GM21717 (cell line): ENCODE results near the gene FNBP1.

Source experiments
- ATAC-seq: cut with Tn5 transposase; IDR thresholded peaks from one replicate; pipeline ENCODE4 v1.9.1; 2021; ENCODE audit warnings: mild to moderate bottlenecking, moderate library complexity; ENCODE audit not compliant: unreplicated experiment

FNBP1 gene

DNA sequence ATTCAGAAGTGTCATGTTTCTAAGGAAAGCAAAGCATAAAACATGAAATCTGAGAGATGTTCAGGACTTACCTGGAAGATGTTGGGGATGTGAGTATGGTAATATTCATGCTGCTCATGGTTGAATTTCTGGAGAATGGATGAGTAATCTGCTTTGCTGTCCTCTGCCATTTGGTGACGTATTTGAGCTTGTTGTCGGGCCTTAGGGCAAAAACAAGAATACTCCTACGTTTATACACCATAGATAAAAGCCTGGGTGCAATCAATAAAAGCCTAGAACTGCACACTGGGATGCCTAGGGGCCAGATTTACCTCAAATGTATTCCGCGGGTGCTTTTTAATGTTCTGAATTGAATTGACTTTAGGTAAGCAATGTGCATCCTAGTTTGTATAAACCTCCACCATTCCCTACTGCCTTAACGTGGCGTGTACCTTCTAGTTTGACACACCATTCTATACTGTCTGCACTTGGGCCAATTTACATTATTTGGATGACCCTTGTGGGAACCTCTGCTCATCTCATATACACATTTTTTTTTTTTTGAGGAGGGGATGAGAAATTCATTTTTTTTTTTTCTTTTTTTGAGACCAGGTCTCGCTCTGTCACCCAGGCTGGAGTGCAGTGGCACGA lies 113.4 kb downstream of the FNBP1 start:
- no peak for ATAC-seq

DNA sequence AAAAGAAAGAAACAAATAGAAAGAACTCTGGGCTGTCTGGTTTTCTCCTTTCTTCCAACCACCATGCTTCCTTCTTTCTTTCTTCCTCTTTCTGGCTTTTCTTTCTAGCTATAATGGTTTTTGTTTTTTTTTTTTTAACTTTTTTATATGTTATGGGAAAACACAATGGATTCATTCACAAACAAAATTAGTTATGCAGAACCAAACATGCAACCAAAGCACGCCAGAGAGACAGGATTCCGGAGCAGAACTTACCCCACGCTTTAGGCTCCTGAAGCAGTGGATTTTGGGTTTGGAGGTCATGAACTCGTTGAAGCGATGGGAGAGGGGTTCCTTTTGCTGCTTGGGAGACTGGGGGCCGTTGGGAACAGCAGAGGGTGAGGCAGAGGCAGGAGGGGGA lies 119.4 kb downstream of the FNBP1 start:
- no peak for ATAC-seq

DNA sequence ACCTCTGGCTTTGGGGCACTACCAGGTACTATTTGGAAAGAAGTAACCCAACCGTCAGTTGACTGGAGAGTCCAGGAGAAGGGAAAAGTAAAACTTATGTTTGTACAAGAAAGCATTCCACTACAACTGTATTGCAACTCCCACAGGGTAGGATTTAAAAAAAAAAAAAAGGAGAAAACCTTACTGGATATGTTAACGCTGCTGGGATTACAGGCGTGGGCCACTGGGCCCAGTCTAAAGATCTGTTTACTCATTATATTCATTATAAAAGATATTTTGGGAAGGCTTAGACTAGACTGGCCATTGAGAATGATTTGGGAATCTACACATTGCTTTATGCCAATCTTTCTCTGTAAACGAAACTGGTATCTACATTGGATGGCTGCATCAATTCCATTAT lies 121.1 kb downstream of the FNBP1 start:
- no peak for ATAC-seq

DNA sequence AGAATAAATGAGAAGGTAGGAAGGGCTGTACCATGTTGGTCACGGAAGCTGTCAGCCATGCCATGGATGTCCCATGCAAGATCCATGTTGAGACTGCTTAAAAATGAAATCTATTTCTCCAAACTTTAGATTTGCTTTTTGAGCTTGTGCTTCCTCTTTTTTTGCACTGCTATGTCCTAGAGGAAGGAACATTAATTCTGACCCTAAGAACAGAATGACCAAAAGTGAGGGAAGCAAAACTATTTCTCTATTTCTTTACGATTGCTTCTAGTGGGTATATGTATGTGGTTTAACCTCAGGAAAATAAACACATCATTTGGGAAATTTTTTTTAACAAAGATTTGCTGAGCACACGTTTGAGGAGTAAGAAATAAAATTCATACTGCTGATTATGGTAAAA lies 123.1 kb downstream of the FNBP1 start:
- ATAC-seq = no peak

DNA sequence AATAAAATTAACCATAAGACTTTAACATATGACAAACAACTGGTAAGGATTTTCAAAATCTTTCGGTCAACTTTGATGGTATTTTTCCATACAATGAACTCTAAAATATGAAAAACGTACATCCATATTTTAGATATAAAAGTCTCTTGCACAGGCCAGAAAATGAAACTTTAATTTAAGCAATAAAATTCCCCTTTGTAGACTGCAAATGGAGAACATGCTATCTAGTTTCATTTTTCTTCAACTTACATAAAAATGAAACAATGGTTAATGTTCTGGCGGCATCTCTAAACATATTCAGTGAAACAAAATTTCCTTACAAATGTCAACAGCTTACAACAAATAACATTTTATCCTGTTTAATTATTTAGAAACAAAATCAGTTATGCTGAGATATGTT lies 123.7 kb downstream of the FNBP1 start:
- no peak for ATAC-seq

DNA sequence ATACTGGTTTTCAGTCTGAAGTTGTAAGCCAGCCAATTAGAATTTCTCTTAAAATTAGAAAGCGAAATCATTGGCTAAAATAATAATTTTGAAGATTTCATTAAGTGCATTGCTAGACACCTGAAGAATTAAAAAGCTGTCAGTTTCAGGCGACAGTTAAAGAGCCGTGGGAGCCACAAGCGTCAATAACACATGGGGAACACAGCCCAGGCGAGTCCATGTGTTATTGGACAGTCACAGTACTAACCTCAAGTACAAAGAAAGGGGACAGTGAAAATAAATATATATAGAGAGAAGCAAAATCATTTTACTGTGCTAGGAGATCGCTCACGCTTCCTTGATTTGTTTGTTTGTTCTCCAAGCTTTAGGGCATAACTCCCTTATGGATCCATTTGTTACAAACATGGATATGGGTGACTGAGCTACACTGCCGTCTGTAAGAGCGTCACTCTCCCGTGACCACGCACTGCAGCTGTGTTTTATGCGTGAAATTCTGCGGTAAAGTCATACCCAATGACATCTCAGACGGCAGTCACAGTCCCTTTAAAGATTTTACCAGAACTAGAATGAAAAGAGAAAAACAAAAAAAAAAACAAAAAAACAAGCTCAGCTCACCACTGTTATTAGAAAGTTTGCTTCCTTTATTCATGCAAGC lies 124.6 kb downstream of the FNBP1 start:
- ATAC-seq = no peak

DNA sequence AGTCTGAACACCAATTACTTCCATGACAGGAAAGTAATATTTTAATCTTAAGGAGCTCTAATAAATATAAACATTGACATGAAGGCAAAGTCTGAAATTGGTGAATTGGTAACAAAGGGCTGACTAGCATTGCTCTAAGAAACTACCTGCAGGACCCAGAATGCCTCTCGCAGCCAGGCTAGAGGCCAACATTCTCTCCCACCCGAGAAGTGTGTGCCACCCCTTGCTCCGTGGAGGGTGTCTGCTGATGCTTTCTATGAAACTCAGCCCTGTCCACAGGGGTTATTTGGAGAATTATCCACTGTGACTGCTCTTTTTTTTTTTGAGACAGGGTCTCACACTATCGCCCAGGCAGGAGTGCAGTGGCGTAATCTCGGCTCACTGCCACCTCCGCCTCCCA lies 126.3 kb downstream of the FNBP1 start:
- ATAC-seq = no peak

DNA sequence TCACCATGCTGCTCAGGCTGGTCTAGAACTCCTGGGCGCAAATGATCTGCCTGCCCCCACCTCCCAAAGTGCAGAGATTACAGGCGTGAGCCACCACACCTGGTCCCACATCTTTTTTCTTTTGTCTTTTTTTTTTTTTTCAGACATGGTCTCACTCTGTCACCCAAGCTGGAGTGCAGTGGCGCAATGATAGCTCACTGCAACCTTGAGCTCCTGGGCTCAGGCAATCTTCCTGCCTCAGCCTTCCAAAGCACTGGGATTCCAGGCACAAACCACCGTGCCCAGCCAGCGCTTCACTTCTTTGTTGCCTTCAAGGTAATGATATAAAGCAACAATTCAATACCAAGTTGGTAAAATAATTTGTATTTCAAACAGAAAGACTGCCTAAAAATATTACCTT lies 128.9 kb downstream of the FNBP1 start:
- ATAC-seq = no peak

DNA sequence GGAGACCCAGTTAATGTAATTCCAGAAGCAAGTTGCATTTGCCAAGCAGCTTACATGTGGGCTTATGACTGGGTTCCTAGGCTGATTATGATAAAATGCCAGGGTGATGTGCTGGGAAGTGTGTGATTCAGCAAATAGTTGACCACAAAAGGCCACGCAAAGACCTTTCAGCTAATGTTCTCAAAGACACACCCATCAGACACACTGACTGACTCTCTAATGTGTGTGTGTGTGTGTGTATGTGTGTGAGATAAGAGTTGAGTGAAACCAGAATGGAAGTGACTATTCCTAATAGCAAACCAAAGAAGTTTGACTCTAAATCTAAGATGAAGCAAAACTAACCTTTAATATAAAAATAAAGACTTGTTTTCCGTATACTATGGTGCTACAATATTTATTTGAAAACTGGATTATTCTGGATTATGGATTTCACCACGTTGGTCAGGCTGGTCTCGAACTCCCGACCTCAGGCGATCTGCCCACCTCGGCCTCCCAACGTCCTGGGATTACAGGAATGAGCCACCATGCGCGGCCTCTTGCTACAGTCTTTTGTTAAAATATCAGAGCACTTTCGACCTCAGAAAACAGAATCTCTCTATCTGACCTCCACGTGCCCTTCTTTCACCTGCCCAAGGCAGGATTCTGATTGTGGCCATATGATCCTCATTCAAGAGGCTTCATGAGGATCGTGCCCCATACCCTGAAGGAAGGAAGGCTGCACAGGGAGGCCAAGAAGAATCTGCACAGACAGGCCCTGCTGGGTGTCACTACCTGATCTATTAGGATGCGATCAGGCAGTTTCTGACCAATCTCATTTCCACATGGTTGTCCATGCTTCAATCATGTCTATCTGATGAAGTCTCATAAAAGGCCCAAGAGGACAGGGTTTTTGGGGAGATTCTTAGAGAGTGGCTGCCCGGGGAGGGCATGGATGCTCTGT lies 132.1 kb downstream of the FNBP1 start:
- no peak for ATAC-seq

DNA sequence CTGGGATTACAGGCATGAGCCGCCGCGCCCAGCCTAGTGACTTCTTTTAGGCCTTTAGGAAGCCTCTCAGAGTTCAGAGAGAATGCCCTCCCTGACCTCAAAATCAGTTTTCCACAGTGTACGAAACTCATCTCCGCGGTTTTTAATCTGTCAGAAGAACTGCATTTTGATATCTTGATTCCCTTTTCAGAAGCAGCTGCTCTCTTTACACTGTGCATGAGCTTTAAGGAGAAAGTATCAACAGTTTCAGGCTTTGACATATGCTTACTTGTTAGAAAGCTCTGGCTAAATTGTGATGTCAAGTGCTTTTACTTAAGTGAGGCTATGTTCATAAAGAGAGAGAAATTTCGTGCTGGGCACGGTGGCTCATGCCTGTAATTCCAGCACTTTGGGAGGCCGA lies 133.1 kb downstream of the FNBP1 start:
- ATAC-seq = no peak

DNA sequence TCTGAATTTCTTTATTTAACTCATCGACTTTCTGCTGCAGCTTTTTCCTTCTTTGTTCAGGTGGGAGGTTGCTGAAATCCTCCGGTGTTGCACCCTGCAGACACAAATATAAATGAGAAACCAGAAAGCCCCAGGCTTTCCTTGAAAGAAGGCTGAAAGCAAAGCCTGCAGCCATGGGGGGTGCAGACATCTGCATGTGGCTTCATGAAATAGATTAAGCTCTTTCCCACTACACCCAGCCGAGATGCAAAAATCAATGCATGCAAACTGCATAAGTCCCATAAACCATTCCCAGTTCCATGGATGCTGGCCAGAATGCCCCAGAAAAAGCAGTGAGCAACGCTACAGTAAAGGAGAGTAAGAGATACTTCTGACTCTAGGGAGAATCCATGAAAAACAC lies 134.1 kb downstream of the FNBP1 start:
- ATAC-seq = no peak

DNA sequence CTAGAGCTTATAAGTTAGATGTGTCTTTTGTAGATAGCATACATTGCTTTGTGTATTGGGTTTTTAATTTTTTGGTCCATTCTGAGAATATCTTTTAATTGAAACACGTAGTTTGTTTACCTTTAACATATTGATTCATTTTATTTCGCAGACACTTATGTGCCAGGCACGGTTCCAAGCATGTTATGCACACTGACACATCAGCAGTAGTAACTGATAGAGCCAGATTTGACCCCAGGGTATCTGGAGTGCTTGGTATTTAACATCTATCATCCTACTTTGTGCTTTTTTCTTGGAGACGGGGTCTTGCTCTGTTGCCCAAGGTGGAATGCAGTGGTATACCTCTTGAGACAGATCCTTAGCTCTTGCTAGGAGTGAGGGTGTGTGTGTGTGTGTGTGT lies 135.8 kb downstream of the FNBP1 start:
- ATAC-seq = no peak

DNA sequence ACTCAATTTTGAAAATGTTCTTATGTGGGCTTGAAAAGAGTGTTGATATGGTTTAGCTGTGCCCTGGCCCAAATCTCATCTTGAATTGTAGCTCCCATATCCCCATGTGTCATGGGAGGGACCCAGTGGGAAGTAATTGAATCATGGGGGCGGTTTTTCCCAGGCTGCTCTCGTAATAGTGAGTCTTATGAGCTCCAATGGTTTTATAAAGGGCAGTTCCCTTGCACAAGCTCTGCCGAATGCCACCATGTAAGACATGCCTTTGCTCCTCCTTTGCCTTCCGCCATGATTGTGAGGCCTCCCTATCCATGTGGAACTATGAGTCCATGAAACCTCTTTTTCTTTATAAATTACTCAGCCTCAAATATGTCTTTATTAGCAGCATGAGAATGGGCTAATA lies 136.7 kb downstream of the FNBP1 start:
- no peak for ATAC-seq

DNA sequence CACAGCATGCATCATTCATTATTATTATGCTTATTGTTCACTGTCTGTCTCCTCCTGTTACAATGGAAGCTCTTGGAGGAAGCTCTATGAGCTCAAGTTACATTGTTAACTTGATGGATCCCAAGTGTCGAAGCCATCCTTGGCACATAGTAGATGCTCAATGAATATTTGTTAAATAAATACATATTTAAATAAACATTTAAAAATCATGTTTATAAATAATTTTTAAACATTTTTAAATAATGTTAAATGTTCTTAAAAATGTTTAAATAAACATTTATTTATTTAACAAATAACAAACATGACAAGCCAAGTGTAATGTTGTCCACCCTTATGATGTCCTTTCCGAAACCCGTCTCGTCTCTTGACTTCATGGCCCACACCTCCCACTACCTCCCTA lies 138.3 kb downstream of the FNBP1 start:
- ATAC-seq = no peak

DNA sequence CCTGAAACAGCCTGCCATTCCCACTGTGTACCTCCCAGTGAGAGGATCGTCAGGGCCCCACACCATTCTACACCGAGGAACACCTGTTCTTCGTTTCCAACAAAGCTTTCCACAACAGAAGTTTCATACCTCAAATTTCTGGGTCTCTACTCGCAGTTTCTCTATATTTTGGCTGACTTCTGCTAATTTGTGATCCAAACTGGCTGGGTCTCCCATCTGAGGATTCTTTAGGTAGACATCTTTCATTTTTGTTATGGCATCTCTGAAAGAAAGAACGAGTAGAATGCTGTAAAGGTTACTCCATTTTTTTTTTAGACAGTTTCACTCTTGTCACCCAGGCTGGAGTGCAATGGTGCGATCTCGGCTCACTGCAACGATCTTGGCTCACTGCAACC lies 140.3 kb downstream of the FNBP1 start:
- ATAC-seq = no peak

DNA sequence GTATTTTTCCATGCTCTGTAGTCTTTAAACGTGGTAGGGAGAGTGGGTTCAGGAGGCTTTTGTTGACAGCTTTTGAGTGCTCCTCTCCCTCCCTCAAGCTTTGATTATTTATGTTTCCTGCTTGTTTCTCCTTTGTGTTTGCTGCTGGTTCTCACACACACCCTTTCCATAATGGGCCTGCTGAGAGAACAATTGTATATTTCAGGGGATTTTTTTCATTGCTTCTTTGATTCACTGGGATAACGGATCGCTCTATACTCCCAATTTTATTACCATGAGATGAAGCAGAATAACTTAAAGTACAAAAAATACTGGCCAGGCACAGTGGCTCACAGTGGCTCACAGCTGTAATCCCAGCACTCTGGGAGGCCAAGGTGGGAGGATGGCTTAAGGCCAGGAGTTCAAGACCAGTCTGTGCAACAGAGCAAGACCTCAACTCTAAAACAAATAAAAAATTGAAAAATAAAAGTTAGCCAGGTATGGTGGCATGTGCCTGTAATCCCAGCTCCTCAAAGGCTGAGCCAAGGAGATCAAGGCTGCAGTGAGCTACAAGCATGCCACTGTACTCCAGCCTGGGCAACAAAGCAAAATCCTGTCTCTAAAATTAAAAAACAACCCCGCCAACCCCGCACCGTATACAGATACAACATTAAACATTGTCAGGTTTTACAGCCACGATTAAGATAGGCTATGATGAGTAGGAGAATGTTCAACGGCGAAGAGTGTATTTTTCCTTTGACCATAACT lies 140.8 kb downstream of the FNBP1 start:
- ATAC-seq = no peak

DNA sequence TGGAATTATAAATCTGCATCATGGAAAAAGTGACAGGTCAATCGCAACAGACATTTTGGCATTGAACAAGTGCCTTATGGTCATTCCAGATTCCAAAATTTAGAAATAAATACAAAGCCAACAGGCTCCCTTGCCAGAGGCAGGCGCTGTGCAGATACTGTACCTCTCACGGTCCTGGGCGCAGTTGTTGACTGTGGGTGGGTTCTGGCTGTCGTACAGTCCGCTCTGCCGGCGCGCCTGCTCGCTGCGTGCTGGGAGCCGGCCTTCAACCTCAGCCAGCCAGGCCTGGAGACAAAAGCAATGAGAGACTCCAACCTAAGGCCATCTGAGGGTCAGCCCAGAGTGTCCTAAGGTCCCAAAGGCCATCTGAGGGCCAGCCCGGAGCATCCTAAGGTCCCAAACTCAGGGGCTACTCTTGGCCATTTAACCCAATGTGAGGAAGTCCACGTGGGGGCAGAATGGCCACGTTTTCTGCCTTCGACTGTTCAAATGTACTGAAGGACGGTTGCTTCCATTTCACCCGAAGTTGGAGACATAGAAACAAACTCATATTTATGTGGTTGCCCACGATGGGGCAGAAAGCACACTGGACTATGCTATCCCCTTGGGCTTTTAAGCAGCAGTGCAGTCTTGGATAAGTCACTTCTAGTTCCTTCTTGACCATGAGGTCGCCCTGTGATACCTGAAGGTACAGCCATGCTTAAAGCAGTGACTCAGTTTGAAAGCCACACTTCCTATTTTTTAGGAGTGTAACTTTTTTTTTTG lies 142.5 kb downstream of the FNBP1 start:
- peak; percentile 72 for ATAC-seq

DNA sequence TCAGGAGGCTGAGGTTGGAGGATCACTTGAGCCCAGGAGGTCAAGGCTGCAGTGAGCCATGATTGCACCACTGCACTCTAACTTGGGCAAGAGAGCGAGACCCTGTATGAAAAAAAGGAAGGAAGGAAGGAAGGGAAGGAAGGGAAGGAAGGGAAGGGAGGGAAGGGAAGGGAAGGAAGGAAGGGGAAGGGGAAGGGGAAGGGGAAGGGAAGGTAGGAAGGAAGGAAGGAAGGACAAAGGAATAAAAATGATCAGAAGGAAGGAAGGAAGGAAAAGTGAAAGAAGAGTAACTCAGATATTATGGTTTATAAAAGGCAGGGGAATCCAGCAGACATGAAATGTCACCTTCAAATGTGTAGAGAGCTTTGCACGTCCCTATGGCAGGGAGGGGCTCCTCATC lies 143.4 kb downstream of the FNBP1 start:
- no peak for ATAC-seq

DNA sequence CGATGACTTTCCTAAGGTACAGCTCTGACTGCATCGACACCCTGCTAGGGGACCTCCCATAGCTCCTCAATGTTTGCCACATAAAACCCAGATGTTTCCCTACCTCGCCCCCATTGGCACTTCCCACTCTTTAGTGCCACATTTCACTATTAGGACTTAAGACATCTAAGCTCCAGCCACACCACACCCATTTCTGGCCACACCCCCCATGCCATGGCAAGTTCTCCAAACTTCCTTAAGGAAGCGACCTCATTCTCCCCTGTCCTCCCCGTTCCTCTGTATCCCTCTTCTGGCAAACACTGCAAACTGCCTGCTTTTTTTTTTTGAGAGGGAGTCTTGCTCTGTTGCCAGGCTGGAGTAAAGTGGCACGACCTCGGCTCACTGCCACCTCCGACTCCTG lies 144.8 kb downstream of the FNBP1 start:
- ATAC-seq = no peak

DNA sequence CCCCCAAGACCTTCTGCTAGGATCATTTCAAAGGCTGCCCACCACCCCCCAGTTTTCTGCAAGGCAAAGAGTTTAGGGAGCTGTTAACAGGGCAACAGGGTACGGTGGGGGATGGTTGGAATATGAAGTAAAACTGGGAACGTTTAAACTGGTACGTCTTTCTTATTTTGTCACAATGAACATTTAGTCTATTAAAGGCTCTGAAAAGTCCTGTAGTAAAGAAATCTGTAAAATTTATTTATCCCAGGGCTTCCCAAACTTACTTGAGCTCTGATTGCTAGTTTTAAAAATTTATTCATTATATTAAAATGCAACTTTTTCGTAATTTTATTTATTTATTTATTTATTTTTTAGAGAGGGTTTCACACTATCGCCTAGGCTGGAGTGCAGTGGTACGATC lies 145.7 kb downstream of the FNBP1 start:
- ATAC-seq = no peak
